Choroid plexus epithelial cell (primary cell): ENCODE measurements around the gene IQCK.
"Not testable (repeated sequence)": the region's sequence is repeated elsewhere in the genome, so short reads cannot be mapped to it uniquely, and the experiment has no call there.

ENCODE experiments used
- DNase-seq: peaks from one replicate; pipeline ENCODE4 v3.0.0-alpha.2; 2010; ENCODE audit warnings: low read depth
- H3K4me3 ChIP-seq: 2 replicates; pipeline ENCODE4 v1.5.1; 2011; ENCODE audit warnings: low read depth, mild to moderate bottlenecking, control low read depth, low read length, moderate library complexity
- CTCF ChIP-seq: conservative IDR thresholded peaks from 2 replicates; pipeline ENCODE4 v1.5.1; 2011; ENCODE audit warnings: low read depth, mild to moderate bottlenecking, control low read depth, inconsistent platforms, low read length, moderate library complexity

Gene IQCK

GRCh38 chr16:19785512-19786130 is 67.5 kb downstream of the IQCK start:
- H3K4me3 ChIP-seq: no peak overlapping the region
- no peak for TF ChIP-seq CTCF
- DNase-seq: peak; percentile 11

GRCh38 chr16:19801369-19801768 is 83.3 kb downstream of the IQCK start:
- not testable (repeated sequence) for DNase-seq, H3K4me3 ChIP-seq

- DNase-seq, H3K4me3 ChIP-seq: not testable (repeated sequence)
These were observed 83.8 kb downstream of the IQCK start for GRCh38 chr16:19801824-19802223.

- DNase-seq: no peak
- H3K4me3 ChIP-seq: no peak overlapping the region
- no peak for TF ChIP-seq CTCF
These were observed 84.5 kb downstream of the IQCK start for GRCh38 chr16:19802612-19803011.

- TF ChIP-seq CTCF: no peak
- no peak for DNase-seq
- no peak overlapping the region for H3K4me3 ChIP-seq
These were observed 86.7 kb downstream of the IQCK start for GRCh38 chr16:19804538-19805323.

GRCh38 chr16:19805459-19806162 is 87.5 kb downstream of the IQCK start:
- no peak for TF ChIP-seq CTCF
- DNase-seq: no peak

GRCh38 chr16:19808061-19808641 is 90.1 kb downstream of the IQCK start:
- no peak for TF ChIP-seq CTCF
- peak; percentile 36 for DNase-seq

More at GRCh38 chr16:19805459-19806162, 87.5 kb downstream of the IQCK start:
- H3K4me3 ChIP-seq: no peak overlapping the region

More at GRCh38 chr16:19808061-19808641, 90.1 kb downstream of the IQCK start:
- no peak overlapping the region for H3K4me3 ChIP-seq
